Raji (cell line): Measurements from ENCODE around the gene PLEK.

ENCODE experiments used
- POLR2A ChIP-seq: IDR thresholded peaks from 2 replicates; pipeline ENCODE4 v1.6.1; 2011; ENCODE audit warnings: low read depth, low read length, control low read depth; ENCODE audit not compliant: insufficient read depth

The PLEK gene

GRCh38 chr2:68341583-68341982 is 23.5 kb upstream of the PLEK start:
- no peak for TF ChIP-seq POLR2A

- TF ChIP-seq POLR2A = no peak
Measured at GRCh38 chr2:68342470-68342869, 22.6 kb upstream of the PLEK start.

- TF ChIP-seq POLR2A = no peak
Measured at GRCh38 chr2:68344031-68344430, 21.1 kb upstream of the PLEK start.

GRCh38 chr2:68345129-68345875 is 19.8 kb upstream of the PLEK start:
- TF ChIP-seq POLR2A = no peak

- no peak for TF ChIP-seq POLR2A
Measured at GRCh38 chr2:68351997-68352396, 13.1 kb upstream of the PLEK start.

- TF ChIP-seq POLR2A = no peak
Measured at GRCh38 chr2:68352651-68353391, 12.3 kb upstream of the PLEK start.

GRCh38 chr2:68356599-68357239 is 8.4 kb upstream of the PLEK start:
- no peak for TF ChIP-seq POLR2A

- TF ChIP-seq POLR2A = no peak
Measured at GRCh38 chr2:68357605-68358337, 7.3 kb upstream of the PLEK start.

GRCh38 chr2:68359889-68360288 is 5.2 kb upstream of the PLEK start:
- no peak for TF ChIP-seq POLR2A

- peak; percentile 52 for TF ChIP-seq POLR2A
Measured at GRCh38 chr2:68362069-68362468, 3.0 kb upstream of the PLEK start.

- TF ChIP-seq POLR2A = peak; percentile 21; the same call in 1 of the 2 replicates
Measured at GRCh38 chr2:68362749-68363148, 2.3 kb upstream of the PLEK start.

- no peak for TF ChIP-seq POLR2A
Measured at GRCh38 chr2:68363721-68364120, 1.4 kb upstream of the PLEK start.

GRCh38 chr2:68366083-68366560 is 1.0 kb downstream of the PLEK start:
- TF ChIP-seq POLR2A = peak; percentile 53

- TF ChIP-seq POLR2A = no peak
Measured at GRCh38 chr2:68367953-68368653, 3.0 kb downstream of the PLEK start.
